Measurements from ENCODE around the gene TRIM33.
"Not testable (repeated sequence)": the region's sequence is repeated elsewhere in the genome, so short reads cannot be mapped to it uniquely, and the experiment has no call there.

Gene TRIM33

DNA sequence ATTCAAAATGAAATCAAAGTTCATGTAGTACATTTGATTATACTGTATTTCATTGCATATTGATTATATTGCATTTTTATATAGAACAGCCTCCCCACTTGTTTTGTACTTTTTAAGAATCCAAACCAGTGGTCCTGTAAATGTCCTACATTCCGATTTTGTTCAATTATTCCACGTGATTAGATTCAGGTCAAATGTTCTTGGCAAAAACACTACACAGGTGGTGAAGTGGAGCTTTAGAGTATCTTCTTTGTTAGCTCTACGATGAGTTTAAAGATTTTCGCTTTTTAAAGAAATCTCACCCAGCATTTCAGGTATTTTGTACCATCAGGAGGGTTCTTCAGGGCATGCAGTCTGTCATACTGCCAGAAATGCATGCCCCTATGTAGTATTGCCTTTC is 120.6 kb downstream of the TRIM33 start:
- DNase-seq: no peak

DNA sequence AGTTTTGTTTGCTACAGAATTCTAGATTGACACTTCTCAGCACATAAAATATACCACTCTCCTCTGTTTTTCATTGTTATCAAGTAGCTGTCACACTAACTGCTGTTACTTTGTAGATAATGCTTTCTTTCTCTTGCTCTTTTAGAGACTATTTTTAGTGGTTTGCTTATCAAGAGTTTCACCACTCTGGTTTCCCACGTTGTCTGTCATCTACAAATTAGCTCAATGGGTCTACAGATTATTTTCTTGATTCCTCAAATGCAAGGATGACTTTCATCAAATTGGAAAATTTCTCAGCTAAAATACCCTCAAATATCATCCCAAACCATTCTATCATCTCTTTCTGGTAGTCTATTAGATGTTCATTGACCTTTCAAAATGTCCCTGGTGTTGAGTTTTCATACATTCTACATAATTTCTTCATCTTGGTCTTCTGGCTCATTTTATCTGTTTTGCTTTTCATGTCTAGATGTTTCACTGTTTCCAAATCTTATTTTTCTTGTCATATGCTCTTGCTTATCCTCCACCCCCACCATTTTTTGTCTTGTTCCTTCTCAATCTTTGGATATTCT is 122.5 kb downstream of the TRIM33 start:
- no peak for DNase-seq

DNA sequence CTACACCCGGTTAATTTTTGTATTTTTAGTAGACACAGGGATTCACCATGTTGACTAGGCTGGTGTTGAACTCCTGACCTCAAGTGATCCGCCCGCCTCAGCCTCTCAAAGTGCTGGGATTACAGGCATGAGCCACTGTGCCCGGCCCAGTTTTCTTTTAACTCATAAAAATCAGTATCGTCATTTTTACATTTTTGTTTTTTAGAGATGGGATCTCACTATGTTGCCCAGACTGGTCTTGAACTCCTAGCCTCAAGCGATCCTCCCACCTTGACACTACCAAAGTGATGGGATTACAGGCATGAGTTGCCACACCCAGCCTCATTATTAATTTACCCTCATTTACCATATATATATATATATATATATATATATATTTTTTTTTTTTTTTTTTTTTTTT is 123.4 kb downstream of the TRIM33 start:
- DNase-seq: not testable (repeated sequence)

DNA sequence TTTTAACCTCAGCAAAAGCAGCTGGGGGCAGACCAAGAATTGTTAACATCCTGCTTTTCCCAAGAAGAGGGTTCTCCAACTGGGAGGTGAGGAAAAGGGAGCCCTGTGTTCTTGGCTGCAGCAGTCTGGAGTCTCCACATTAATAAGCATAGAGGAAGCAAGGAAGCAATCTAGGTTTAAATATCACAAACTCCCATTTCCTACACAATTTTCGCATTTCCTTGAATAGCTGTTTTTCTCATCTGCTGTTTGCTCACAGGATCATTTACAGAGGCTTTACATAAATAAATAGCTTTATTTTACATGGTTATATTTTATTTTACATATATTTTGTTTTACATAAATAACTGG is 124.0 kb downstream of the TRIM33 start:
- no peak for DNase-seq

DNA sequence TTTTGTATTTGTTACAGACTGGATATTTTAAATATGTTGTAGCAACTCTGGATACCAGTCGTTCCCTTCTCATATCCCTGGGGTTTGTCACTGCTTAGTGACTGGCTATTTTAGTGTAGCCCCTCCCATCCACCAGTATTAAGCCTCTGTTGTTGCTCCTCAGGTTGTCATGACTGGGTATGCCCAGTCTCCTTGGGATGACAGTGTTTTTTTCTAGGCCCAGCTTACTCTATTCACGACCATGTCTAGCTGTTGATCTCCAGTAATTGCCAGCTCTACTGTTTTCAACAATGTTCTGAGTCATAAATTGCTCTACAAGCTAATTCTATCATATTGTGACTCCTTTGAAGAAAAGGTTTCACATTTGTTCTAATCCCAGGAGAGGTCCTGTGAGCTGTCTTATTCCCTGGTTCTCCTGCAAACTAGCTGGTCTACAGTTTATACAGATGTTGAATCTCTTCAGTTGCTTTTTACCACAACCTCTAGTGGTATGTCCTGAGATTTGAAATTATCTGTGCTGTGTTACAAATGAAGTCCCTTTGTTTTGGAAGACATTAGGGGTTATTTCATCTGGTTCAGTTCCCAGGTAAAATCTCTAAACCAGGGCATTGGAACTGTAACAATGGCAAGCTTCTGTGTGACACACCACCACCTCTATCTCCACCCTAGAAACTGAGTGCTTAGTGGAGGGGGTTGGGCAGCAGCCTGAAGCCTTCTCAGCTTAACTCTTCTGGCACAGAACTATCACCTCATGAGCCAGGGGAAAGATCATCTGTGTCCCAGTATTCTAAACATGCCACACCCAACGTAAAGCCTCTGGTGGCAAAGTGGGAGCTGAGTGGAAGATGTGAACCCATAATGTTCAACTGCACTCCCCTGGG is 124.6 kb downstream of the TRIM33 start:
- no peak for DNase-seq

DNA sequence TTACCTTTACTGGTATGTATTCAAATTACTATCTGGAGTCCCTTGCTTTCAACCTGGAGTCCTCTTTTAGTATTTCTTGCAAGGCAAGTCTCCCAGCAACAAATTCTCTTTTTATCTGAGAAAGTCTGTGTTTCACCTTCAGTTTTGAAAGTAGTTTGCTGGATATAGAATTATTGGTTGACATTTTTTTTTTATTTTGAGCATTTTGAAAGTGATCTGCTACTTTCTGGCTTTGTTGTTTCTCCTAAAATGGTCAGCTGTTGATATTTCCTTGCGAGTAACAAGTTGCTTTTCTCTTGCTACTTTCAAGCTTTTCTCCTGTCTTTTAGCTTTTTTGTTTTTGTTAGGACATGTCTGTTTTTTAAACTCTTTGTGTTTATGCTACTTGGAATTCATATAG is 126.1 kb downstream of the TRIM33 start:
- no peak for DNase-seq

DNA sequence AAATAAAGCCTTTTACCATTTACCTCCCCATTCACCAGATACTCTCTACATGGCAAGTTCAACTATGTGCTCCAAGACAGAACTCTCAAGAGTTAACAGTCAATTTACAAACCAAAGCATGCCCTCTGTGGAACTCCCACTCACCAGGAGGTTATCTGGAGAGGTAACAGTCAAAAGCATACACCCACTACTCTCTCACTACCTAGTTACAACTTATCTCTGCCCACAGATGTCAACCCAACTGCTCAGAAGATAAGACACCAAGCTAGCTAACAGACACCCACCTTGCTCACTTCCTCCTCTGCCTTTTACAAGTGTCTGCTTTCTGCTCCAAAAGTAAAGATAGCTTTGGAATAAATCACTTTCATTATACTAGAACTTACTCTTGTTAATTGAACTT is 131.0 kb downstream of the TRIM33 start:
- no peak for DNase-seq

DNA sequence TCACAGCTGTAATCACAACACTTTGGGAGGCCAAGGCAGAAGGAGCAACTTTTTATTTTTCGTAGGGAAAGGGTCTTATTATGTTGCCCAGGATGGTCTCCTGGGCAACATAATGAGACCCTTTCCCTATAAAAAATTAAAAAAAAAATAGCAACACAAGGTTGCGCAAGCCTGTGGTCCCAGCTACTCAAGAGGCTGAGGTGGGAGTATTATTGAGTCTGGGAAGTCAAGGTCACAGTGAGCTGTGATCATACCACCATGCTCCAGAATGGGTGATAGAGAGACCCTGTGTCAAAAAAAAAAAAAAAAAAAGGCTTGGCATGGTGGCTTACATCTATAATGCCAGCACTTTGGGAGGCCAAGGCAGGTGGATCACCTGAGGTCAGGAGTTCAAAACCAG is 131.6 kb downstream of the TRIM33 start:
- DNase-seq: no peak

DNA sequence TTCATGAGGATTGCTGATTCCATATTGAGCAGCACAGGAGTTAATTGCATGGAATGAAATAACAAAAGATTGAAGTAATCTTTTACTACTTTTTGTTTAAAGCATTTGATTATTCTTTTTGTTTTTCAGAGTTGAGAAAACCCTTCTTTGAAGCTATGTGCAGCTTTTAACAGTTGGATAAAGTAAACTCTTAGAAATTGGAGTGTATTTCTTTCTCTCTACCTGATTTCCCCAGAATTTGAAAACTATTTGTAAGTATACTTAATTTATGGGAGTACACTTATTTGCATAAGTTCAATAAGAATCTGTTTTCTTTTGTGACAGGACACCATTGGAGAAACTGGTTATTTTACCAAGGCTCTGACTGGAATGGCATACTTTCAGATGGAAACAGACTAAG is 133.6 kb downstream of the TRIM33 start:
- DNase-seq: no peak

DNA sequence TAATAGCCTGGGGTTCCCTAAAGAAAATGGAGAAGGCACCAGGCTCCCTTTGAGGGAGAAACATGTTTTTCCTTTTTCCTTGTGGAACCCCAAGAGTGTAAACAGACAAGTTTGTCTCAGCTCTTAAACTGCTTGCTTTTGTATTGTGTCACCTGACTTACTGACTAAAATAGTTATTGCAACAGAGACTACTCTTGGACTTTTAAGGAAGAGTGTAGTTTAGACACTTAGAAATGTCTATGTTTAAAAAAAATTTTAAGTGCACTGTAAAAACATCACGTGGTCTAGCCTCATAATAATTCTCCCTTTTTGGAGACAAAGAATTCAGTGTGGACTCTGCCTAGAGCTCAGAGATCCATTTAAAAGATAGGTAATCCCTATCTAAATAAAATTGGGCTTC is 141.1 kb downstream of the TRIM33 start:
- DNase-seq: no peak

DNA sequence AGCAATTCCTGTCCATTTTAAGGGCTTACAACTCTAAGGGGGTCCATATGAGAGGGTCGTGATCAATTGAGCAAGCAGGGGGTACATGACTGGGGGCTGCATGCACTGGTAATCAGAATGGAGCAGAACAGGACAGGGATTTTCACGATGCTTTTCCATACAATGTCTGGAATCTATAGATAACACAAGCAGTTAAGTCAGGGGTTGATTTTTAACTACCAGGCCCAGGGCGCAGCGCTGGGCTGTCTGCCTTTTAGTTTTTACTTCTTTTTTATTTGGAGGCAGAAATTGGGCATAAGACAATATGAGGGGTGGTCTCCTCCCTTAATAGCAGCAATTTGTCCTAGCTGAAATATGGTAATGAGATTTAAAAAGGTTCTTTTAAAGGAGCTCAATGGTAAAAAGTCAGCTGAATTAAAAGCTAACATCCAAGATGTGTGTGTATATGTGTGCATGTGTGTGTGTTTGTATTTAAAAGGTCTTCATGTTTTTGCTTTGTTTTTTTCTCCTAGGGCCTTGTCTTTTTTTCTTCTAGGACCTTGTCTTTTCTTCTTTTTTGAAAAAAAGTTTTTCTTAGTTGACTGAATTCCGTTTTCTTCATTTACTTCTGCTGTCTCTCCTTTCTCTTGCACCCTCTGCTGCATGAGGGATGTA is 141.6 kb downstream of the TRIM33 start:
- not testable (repeated sequence) for DNase-seq

DNA sequence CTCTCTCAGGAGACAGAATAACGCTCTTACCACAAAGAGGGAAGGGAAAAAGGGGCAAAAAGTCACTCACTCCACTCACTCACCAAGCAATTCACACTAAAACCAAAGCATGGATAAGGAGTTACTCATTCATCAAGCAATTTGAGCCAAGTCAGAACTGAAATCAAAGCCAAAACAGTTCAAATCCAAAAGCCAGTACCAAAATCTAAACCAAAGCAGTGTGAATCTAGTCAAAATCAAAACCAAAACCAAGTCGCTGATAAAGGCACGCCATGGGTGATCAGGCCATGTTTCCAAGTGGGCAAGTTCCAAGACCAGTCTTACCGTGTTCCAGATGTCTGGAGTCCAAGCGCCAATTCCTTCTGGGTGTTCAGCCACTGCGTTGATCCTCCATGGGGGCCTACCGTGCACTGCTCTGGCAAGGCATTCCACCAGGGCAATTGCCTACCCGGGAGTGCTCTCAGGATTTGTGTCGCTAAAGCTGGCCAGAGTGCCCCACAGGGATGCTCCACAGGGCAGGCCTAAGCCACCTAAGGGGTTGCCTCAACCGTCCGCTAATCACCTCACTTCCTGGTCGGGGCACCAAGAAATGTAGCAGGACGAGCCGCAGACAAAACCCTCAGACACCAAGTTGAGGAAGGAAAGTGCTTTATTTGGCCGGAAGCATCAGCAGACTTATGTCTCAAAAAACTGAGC is 142.3 kb downstream of the TRIM33 start:
- DNase-seq: no peak

DNA sequence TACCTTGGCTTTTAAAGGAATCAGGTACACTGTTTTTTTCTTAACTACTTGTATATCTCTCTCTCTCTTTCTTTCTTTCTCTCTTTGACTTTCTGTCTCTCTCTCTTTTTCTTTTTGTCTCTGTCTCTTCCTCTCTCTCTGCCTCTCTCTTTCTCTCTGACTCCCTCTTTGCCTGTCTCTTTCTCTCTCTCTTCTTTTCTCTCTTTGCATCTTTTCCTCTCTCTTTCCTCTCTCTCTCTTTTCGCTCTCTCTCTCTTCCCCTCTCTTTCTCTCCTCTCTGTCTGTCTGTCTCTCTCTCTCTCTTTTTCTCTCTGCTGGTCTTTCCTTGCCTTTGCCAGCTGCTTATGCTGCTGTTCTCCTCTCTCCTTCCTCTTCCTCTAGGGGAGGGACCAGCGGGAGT is 143.2 kb downstream of the TRIM33 start:
- no peak for DNase-seq

DNA sequence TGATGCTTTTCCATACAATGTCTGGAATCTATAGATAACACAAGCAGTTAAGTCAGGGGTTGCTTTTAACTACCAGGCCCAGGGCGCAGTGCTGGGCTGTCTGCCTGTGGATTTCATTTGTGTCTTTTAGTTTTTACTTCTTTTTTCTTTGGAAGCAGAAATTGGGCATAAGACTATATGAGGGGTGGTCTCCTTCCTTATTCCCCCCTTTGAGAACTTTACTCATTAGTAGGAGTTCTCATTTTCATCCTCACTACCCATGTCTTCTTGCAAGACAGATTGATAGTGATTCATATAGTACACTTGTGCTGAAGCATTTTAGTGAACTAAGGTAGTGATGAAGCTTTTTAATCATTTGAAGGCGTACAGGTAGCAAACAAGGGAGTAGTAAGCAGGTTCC is 147.8 kb downstream of the TRIM33 start:
- DNase-seq: not testable (repeated sequence)

DNA sequence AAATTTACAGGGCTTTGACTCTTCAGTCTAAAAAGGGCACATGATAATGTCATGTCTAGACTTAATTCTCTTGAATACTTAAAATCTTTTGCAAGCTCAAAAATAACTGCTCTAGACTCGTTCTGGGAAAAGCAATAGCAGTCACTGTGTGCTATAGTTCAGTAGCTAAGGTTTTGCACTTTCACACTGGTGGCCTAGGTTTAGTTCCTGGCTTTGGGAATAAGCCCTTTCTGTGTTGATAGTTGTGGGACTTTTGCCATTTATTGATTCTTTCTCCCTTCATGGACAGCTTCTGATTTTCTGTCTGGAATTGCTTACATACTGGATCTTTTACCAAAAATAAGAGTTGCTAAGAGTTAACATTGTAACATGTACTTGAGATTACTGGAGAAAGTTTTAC is 151.2 kb downstream of the TRIM33 start:
- DNase-seq: no peak

DNA sequence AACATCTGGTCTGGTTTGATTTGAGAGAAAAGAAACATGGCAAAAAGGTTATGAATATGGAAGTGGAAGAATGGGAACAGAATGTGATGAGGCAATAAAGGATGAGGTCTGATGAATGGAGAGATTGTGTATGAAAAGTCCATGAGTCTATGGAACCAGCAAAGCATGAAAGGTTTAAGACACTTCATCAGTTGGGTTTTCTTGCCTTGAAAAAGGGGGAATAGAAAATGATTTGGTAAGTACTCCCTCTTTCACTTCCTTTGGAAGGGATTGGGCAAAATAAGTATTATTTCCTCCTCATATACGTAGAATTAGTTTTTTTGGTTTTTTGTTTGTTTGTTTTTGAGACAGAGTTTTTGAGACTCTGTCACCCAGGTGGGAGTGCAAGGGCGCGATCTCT is 155.8 kb downstream of the TRIM33 start:
- no peak for DNase-seq

DNA sequence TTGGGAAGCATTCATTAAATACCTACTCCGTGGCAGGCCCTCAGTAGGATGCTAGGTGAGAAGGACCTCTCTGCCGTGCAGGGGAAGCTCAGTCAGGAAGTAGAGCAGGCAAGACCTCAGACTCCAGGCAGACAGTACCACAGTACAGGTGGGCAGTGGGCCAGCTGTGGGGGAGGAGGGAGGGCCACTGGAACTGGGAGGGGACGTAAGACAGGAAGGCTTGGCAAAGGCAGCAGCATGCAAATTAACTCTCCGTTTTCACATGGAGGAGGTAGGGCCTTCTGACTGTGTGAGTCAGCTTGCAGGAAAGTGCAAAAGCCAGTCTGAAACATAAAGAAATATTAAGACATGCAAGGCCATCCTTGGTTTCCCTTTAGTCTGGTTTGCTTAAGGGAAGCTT is 157.7 kb downstream of the TRIM33 start:
- DNase-seq: no peak

DNA sequence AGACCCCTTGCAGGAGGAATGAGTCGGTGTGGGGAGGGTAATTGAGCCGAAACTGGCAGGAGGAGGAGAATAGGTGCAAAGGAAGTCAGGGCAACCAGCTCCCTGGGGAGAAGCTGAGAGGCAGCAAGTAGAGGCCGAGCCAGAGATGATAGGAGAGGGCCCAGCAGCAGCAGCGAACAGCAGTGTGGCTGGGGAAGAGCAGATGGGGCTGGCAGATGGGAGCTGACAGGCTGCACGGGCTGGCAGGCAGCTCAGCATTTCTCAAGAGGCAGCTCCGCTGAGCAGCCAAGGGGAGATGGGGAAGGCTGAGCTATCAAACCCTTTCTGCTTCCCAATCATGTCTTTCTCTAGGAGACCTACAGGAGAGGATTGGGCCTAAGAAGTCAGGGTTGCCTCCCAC is 158.2 kb downstream of the TRIM33 start:
- no peak for DNase-seq

DNA sequence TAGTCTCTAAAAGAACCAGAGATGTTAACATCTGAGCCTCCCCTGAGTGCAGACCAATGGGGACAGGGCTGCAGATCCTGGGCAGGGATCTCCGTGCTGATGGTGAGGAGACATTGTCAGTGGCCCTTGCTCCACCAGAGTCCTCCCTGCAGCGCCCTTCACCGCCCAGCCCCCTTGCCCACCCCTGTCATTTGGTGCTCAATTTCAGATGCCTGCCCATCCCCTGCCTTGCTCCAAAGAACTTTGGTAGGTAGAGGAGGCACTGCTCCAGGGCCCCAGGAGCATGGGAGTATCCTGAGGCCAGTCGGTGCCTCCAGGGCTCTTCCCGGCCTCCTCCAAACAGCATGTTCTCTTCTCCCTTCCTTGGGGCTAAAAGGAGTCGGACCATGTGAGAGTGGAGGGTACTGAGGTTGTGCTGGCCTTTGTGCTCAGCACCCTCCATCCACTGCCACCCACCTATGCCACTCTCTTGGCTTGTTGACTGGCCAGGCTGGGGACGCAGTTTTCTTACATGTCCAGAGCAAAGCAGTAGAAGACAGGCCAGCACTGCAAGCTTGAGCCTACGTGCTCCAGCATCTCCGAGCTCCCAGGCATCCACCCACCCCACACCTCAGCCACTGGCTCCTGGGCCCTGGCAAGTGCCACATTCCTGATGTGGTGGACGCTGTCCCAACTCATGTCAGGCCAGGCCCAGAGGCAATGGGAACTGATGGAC is 160.1 kb downstream of the TRIM33 start:
- no peak for DNase-seq

DNA sequence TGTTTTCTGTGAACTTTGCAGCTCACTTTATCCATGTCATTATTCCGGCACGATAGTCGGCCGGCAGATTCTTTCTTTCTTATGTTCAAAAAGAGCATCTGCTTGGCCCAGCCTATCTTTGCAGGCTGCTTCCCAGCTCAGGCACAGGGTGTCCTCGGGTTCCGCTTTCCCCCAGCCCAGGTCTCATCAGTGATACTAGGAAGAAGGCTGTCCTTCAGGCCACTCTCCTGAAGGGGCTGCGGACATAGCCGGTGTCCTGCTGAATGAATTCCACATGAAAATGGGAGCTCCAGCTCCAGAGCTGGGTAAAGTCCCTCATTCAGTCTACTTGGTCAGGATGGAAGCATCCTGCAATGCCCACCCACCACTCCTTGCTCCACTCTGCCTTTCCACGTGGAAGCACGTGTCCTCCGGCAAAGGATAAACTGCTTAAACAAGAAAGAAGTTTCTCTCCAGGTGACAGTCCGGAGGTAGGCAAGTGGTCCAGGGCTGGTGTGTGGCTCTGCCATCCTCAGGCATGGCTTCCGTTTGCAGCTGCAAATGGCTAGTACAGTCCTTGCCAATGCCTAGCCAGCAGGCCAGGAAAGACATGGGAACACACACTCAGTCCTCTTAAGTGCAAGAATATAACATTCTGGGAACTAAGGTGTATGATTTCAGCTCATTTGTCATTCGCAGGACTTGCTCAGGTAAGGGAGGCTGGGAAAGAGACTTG is 161.0 kb downstream of the TRIM33 start:
- no peak for DNase-seq

DNA sequence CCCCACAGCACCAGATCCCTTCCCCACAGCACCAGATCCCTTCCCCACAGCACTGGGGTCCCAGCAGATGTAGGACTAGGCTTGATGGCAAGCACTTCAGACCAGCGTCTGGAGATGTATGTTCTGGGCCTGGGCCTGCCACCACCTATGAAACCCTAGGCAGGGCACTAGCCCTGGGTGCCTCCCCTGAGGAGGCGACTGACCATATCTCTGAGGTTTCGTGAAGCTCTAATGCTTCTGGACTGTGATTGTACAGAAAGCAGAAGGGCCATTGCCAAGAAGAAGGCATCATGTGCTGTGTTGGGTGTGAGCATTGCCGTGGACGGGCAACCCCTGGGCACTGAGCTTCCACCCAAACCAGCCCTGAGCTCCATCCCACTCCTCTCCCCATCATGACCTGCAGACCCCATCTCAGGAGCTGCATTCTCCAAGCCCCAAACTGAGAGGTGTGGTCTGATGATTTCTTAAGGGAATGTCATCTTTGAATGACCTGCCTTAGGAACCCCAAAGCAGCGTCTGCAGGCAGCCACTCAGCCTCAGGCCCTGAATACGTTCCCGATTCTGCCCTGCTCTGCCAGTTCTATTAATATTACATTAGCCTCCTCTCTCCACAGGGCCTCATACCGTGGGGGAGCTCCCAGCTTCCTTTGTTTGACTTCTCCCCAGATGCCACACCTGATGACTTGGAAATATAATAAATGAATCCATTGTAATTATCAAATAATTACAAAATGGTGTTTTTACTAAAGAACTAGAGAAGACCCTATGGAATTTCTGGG is 163.4 kb downstream of the TRIM33 start:
- DNase-seq: no peak
